ENCODE measurements around the gene GPC3.
"Not testable (repeated sequence)": the region's sequence is repeated elsewhere in the genome, so short reads cannot be mapped to it uniquely, and the experiment has no call there.

Gene GPC3

GRCh38 chrX:133762976-133763548 lies 222.3 kb downstream of the GPC3 start:
- not testable (repeated sequence) for H3K27ac Mint-ChIP-seq; H3K9me3 Mint-ChIP-seq; H3K4me1 Mint-ChIP-seq (ENCODE audit: low read depth); H3K36me3 Mint-ChIP-seq (ENCODE audit: low read depth); H3K27me3 Mint-ChIP-seq (ENCODE audit: low read depth); H3K4me3 Mint-ChIP-seq

- Mint-ChIP-seq H3K27me3 (ENCODE audit: low read depth) (no peaks in the 10 kb centered on the region), H3K4me3 (no peak overlapping the region), H3K27ac (no peak overlapping the region), H3K4me1 (ENCODE audit: low read depth) (peaks cover 3% of the 10 kb centered on the region), H3K9me3 (no peaks in the 10 kb centered on the region), H3K36me3 (ENCODE audit: low read depth) (no peaks in the 10 kb centered on the region)
Observed at GRCh38 chrX:133754657-133755056, 230.7 kb downstream of the GPC3 start.

- Mint-ChIP-seq H3K4me1 (ENCODE audit: low read depth) (peaks cover 9% of the 10 kb centered on the region), H3K4me3 (no peak overlapping the region), H3K27ac (no peak overlapping the region), H3K9me3 (no peaks in the 10 kb centered on the region), H3K27me3 (ENCODE audit: low read depth) (no peaks in the 10 kb centered on the region), H3K36me3 (ENCODE audit: low read depth) (no peaks in the 10 kb centered on the region)
Observed at GRCh38 chrX:133749951-133750350, 235.4 kb downstream of the GPC3 start.

GRCh38 chrX:133749370-133749769 lies 236.0 kb downstream of the GPC3 start:
- Mint-ChIP-seq H3K27ac (peak overlapping the region; percentile 9), H3K27me3 (ENCODE audit: low read depth) (no peaks in the 10 kb centered on the region), H3K4me3 (no peak overlapping the region), H3K4me1 (ENCODE audit: low read depth) (peaks cover 9% of the 10 kb centered on the region), H3K36me3 (ENCODE audit: low read depth) (no peaks in the 10 kb centered on the region), H3K9me3 (no peaks in the 10 kb centered on the region)

- Mint-ChIP-seq H3K36me3 (ENCODE audit: low read depth) (no peaks in the 10 kb centered on the region), H3K27ac (no peak overlapping the region), H3K4me3 (no peak overlapping the region), H3K27me3 (ENCODE audit: low read depth) (no peaks in the 10 kb centered on the region), H3K4me1 (ENCODE audit: low read depth) (peaks cover 9% of the 10 kb centered on the region), H3K9me3 (no peaks in the 10 kb centered on the region)
Observed at GRCh38 chrX:133747196-133747595, 238.2 kb downstream of the GPC3 start.

GRCh38 chrX:133746593-133746992 lies 238.8 kb downstream of the GPC3 start:
- no peak overlapping the region for H3K27ac Mint-ChIP-seq
- H3K36me3 Mint-ChIP-seq (ENCODE audit: low read depth), result no peaks in the 10 kb centered on the region
- no peaks in the 10 kb centered on the region for H3K27me3 Mint-ChIP-seq (ENCODE audit: low read depth)
- H3K4me3 Mint-ChIP-seq, result no peak overlapping the region
- peaks cover 9% of the 10 kb centered on the region for H3K4me1 Mint-ChIP-seq (ENCODE audit: low read depth)
- no peaks in the 10 kb centered on the region for H3K9me3 Mint-ChIP-seq

GRCh38 chrX:133745349-133745748 lies 240.0 kb downstream of the GPC3 start:
- H3K4me3 Mint-ChIP-seq, result no peak overlapping the region

GRCh38 chrX:133742602-133743305 lies 242.6 kb downstream of the GPC3 start:
- H3K27me3 Mint-ChIP-seq (ENCODE audit: low read depth), result no peaks in the 10 kb centered on the region

More at GRCh38 chrX:133745349-133745748, 240.0 kb downstream of the GPC3 start:
- H3K9me3 Mint-ChIP-seq, result no peaks in the 10 kb centered on the region
- H3K4me1 Mint-ChIP-seq (ENCODE audit: low read depth), result peaks cover 9% of the 10 kb centered on the region
- no peaks in the 10 kb centered on the region for H3K36me3 Mint-ChIP-seq (ENCODE audit: low read depth)
- H3K27me3 Mint-ChIP-seq (ENCODE audit: low read depth), result no peaks in the 10 kb centered on the region
- H3K27ac Mint-ChIP-seq, result no peak overlapping the region

GRCh38 chrX:133741303-133741702 lies 244.1 kb downstream of the GPC3 start:
- no peak overlapping the region for H3K4me3 Mint-ChIP-seq

More at GRCh38 chrX:133742602-133743305, 242.6 kb downstream of the GPC3 start:
- Mint-ChIP-seq H3K27ac (no peak overlapping the region), H3K4me1 (ENCODE audit: low read depth) (peaks cover 2% of the 10 kb centered on the region), H3K9me3 (no peaks in the 10 kb centered on the region), H3K36me3 (ENCODE audit: low read depth) (no peaks in the 10 kb centered on the region), H3K4me3 (no peak overlapping the region)

GRCh38 chrX:133726642-133727041 lies 258.8 kb downstream of the GPC3 start:
- H3K27ac Mint-ChIP-seq, result no peak overlapping the region
- no peaks in the 10 kb centered on the region for H3K36me3 Mint-ChIP-seq (ENCODE audit: low read depth)
- no peaks in the 10 kb centered on the region for H3K9me3 Mint-ChIP-seq
- no peak overlapping the region for H3K4me3 Mint-ChIP-seq
- peaks cover 11% of the 10 kb centered on the region for H3K4me1 Mint-ChIP-seq (ENCODE audit: low read depth)
- H3K27me3 Mint-ChIP-seq (ENCODE audit: low read depth), result no peaks in the 10 kb centered on the region

More at GRCh38 chrX:133741303-133741702, 244.1 kb downstream of the GPC3 start:
- Mint-ChIP-seq H3K9me3 (no peaks in the 10 kb centered on the region), H3K4me1 (ENCODE audit: low read depth) (peaks cover 2% of the 10 kb centered on the region), H3K27me3 (ENCODE audit: low read depth) (no peaks in the 10 kb centered on the region), H3K27ac (no peak overlapping the region), H3K36me3 (ENCODE audit: low read depth) (no peaks in the 10 kb centered on the region)

- H3K27ac Mint-ChIP-seq, result no peak overlapping the region
- peaks cover 11% of the 10 kb centered on the region for H3K4me1 Mint-ChIP-seq (ENCODE audit: low read depth)
- no peaks in the 10 kb centered on the region for H3K9me3 Mint-ChIP-seq
- no peak overlapping the region for H3K4me3 Mint-ChIP-seq
- H3K36me3 Mint-ChIP-seq (ENCODE audit: low read depth), result no peaks in the 10 kb centered on the region
- no peaks in the 10 kb centered on the region for H3K27me3 Mint-ChIP-seq (ENCODE audit: low read depth)
Observed at GRCh38 chrX:133726211-133726630, 259.2 kb downstream of the GPC3 start.

GRCh38 chrX:133723930-133724329 lies 261.5 kb downstream of the GPC3 start:
- Mint-ChIP-seq H3K4me1 (ENCODE audit: low read depth) (peaks cover 11% of the 10 kb centered on the region), H3K36me3 (ENCODE audit: low read depth) (no peaks in the 10 kb centered on the region), H3K27ac (no peak overlapping the region), H3K4me3 (no peak overlapping the region), H3K9me3 (no peaks in the 10 kb centered on the region), H3K27me3 (ENCODE audit: low read depth) (no peaks in the 10 kb centered on the region)

GRCh38 chrX:133722756-133723155 lies 262.6 kb downstream of the GPC3 start:
- Mint-ChIP-seq H3K4me1 (ENCODE audit: low read depth) (peaks cover 11% of the 10 kb centered on the region), H3K4me3 (peak overlapping the region; percentile 67), H3K36me3 (ENCODE audit: low read depth) (no peaks in the 10 kb centered on the region), H3K27ac (no peak overlapping the region), H3K9me3 (no peaks in the 10 kb centered on the region), H3K27me3 (ENCODE audit: low read depth) (peaks cover 1% of the 10 kb centered on the region)

- not testable (repeated sequence) for H3K27me3 Mint-ChIP-seq (ENCODE audit: low read depth); H3K36me3 Mint-ChIP-seq (ENCODE audit: low read depth); H3K9me3 Mint-ChIP-seq; H3K27ac Mint-ChIP-seq; H3K4me3 Mint-ChIP-seq
- peaks cover 11% of the 10 kb centered on the region for H3K4me1 Mint-ChIP-seq (ENCODE audit: low read depth)
Observed at GRCh38 chrX:133720269-133720668, 265.1 kb downstream of the GPC3 start.

GRCh38 chrX:133715715-133716114 lies 269.7 kb downstream of the GPC3 start:
- H3K4me3 Mint-ChIP-seq, result no peak overlapping the region
- no peaks in the 10 kb centered on the region for H3K9me3 Mint-ChIP-seq
- H3K27me3 Mint-ChIP-seq (ENCODE audit: low read depth), result peaks cover 8% of the 10 kb centered on the region
- no peak overlapping the region for H3K27ac Mint-ChIP-seq
- H3K36me3 Mint-ChIP-seq (ENCODE audit: low read depth), result no peaks in the 10 kb centered on the region
- no peaks in the 10 kb centered on the region for H3K4me1 Mint-ChIP-seq (ENCODE audit: low read depth)

Data from T-helper 1 cell treated with Interleukin-12 subunit alpha and Interleukin-12 subunit beta and Interleukin-4 antibody, amounts not matched to agents 30 μg/mL and 1 μg/mL, for 36 hours (primary cell).